ENCODE results near the gene TWIST1. TPM values are rescaled to one million over a fixed set of nuclear protein-coding genes. Genes with fewer than 3 reads are reported as not detected.

Gene TWIST1
- total RNA-seq, 4 donors from 2014 or later = 4.0 to 12.7 (median 10.5) TPM

DNA sequence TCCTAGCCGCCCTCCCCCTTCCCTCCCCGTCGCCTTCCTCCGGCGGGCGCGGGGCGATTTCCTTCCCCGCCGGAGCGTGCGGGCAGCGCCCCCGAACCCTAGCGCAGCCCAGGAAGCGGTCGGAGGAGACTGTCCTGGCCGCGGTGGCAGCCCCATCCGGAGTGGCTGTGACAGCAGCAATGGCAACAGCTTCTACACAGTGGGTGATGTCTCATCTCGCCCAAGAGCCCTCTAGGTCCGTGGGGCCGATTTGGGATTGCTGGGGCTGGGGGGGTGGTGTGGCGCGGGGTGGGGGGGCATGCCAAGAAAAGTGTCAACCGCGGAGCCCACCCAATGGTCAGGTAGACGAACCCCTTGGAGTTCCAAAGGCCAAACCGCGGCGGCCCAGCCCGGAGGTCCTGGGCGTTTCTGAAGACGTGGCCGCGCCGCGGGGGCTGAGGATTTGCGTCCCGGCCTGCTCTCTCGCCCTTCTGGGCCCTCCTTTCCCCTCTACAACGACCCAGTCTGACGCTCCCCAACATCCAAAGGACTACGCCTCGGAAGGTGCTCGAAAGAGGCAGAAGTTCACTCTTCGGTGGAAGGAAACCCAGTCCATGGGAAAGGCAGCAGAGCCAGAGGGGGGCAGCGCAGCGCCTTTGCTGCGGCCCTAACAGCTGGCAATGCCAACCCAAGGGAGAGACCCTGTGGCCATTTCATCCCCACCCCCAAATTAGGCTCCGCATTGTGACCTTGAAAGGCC, 603 bp upstream of the TWIST1 start:
- peak overlapping the region; percentile 89 for H3K27ac ChIP-seq

GRCh38 chr7:19116121-19117090, 1.0 kb downstream of the TWIST1 start:
- peak overlapping the region; percentile 74 for H3K4me3 ChIP-seq
- TF ChIP-seq EP300 (IDR thresholded peaks at IDR 0.05) = no peak
- TF ChIP-seq, protein P1, sequence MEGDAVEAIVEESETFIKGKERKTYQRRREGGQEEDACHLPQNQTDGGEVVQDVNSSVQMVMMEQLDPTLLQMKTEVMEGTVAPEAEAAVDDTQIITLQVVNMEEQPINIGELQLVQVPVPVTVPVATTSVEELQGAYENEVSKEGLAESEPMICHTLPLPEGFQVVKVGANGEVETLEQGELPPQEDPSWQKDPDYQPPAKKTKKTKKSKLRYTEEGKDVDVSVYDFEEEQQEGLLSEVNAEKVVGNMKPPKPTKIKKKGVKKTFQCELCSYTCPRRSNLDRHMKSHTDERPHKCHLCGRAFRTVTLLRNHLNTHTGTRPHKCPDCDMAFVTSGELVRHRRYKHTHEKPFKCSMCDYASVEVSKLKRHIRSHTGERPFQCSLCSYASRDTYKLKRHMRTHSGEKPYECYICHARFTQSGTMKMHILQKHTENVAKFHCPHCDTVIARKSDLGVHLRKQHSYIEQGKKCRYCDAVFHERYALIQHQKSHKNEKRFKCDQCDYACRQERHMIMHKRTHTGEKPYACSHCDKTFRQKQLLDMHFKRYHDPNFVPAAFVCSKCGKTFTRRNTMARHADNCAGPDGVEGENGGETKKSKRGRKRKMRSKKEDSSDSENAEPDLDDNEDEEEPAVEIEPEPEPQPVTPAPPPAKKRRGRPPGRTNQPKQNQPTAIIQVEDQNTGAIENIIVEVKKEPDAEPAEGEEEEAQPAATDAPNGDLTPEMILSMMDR (IDR thresholded peaks at IDR 0.05) = no peak
- no peak for TF ChIP-seq POLR2A (IDR thresholded peaks at IDR 0.05)
- TF ChIP-seq POLR2AphosphoS5 (IDR thresholded peaks at IDR 0.05) = no peak
- peaks cover 28% of the 10 kb centered on the region for H3K4me1 ChIP-seq
- no peaks in the 10 kb centered on the region for H3K9me3 ChIP-seq
- WGBS = under 1% methylated on average over 39 of the region's 70 CpGs
- peak overlapping the region; percentile 89 for H3K27ac ChIP-seq
- no peaks in the 10 kb centered on the region for H3K36me3 ChIP-seq
- H3K27me3 ChIP-seq = peaks cover 91% of the 10 kb centered on the region
- no peak for DNase-seq (ENCODE audit: low spot score in 2 of 2)

More for the DNA sequence above, 603 bp upstream of the TWIST1 start:
- Histone ChIP-seq H3K36me3 (no peaks in the 10 kb centered on the region), H3K4me3 (peak overlapping the region; percentile 74), H3K9me3 (no peaks in the 10 kb centered on the region), H3K4me1 (peaks cover 28% of the 10 kb centered on the region), H3K27me3 (peaks cover 83% of the 10 kb centered on the region)
- TF ChIP-seq POLR2AphosphoS5 (IDR thresholded peaks at IDR 0.05) (no peak), POLR2A (IDR thresholded peaks at IDR 0.05) (peak in 1 of 2 donors; percentile 12)
- DNase-seq (ENCODE audit: low spot score in 2 of 2) = no peak
- WGBS = 1% methylated on average over 24 of the region's 51 CpGs

DNA sequence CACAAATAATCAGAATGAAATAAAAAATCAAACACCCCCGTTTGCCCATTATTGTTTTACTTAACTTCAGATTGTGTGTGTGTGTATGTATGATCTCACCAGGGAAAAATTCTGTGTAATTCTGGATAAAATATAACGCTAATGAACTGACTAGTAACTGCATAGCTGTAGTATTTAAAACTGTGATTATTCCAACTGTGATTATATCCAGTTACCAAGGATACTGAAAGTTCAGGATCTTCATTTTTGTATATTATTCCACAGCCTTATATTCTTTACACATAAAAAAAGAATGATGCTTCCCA, 2.9 kb downstream of the TWIST1 start:
- Histone ChIP-seq H3K4me1 (peaks cover 28% of the 10 kb centered on the region), H3K4me3 (peak overlapping the region; percentile 74), H3K36me3 (no peaks in the 10 kb centered on the region), H3K27me3 (peaks cover 89% of the 10 kb centered on the region), H3K9me3 (no peaks in the 10 kb centered on the region), H3K27ac (peak overlapping the region; percentile 57)
- TF ChIP-seq, protein P1 (IDR thresholded peaks at IDR 0.05) = no peak
- TF ChIP-seq POLR2A (IDR thresholded peaks at IDR 0.05) (no peak), POLR2AphosphoS5 (IDR thresholded peaks at IDR 0.05) (no peak), EP300 (IDR thresholded peaks at IDR 0.05) (no peak)
- DNase-seq (ENCODE audit: low spot score in 2 of 2) = no peak
- 23% methylated on average over 2 of the region's 2 CpGs for WGBS

DNA sequence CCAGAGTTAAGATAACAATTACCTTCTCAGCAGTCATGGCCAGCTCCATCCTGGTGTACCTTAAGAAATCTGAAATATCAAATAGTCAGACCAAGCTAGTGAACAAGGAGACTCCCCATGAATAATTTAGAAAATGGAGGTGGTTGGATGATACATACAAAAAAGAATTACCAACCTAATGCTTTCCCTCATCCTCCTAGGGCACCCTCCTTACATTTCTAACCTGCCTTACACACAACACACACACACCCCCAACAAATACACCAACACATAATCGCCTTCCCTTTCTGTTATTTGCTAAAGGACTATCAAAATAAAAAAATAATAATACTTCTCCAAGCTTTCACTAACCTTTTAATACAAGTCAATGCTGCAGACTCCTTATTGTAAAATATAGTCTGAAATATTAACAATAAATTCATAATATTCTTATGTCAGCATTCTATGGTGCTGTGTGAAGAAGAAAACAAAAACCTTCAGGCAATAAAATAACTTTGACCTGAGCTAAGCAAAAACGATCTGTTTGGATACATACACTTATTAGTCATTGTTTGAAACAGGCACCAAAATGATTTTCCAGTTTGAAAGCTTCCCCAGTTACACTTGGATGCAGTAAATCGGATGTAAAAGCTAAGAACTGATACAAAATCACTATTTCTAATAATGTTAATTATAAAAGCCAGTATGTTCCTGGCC, 3.4 kb downstream of the TWIST1 start:
- Histone ChIP-seq H3K9me3 (no peaks in the 10 kb centered on the region), H3K27me3 (peaks cover 89% of the 10 kb centered on the region), H3K4me1 (peaks cover 28% of the 10 kb centered on the region), H3K27ac (peak overlapping the region; percentile 57), H3K4me3 (peak overlapping the region; percentile 74), H3K36me3 (no peaks in the 10 kb centered on the region)
- no peak for DNase-seq (ENCODE audit: low spot score in 2 of 2)
- TF ChIP-seq POLR2A (IDR thresholded peaks at IDR 0.05) = no peak
- TF ChIP-seq, protein P1 (IDR thresholded peaks at IDR 0.05) = no peak
- no peak for TF ChIP-seq POLR2AphosphoS5 (IDR thresholded peaks at IDR 0.05)
- TF ChIP-seq EP300 (IDR thresholded peaks at IDR 0.05) = no peak
- 26% methylated on average over 3 of the region's 3 CpGs for WGBS

GRCh38 chr7:19113002-19113350, 4.5 kb downstream of the TWIST1 start:
- Histone ChIP-seq H3K27me3 (peaks cover 89% of the 10 kb centered on the region), H3K27ac (peak overlapping the region; percentile 57), H3K4me3 (peak overlapping the region; percentile 74), H3K36me3 (no peaks in the 10 kb centered on the region), H3K4me1 (peaks cover 25% of the 10 kb centered on the region), H3K9me3 (no peaks in the 10 kb centered on the region)
- WGBS = 25% methylated on average over 4 of the region's 4 CpGs
- no peak for TF ChIP-seq POLR2AphosphoS5 (IDR thresholded peaks at IDR 0.05)
- TF ChIP-seq, protein P1 (IDR thresholded peaks at IDR 0.05) = no peak
- TF ChIP-seq POLR2A (IDR thresholded peaks at IDR 0.05) = no peak
- TF ChIP-seq EP300 (IDR thresholded peaks at IDR 0.05) = no peak
- no peak for DNase-seq (ENCODE audit: low spot score in 2 of 2)
